Activated CD4-positive, alpha-beta T cell treated with anti-CD3 and anti-CD28 coated beads for 1 hour (primary cell): ENCODE measurements around the gene PC.
"Not testable (repeated sequence)": the region's sequence is repeated elsewhere in the genome, so short reads cannot be mapped to it uniquely, and the experiment has no call there.

Experiments
- DNase-seq: peaks from one replicate; pipeline ENCODE4 v3.0.0-alpha.2; 2020

PC gene

GRCh38 chr11:66958232-66958955 lies at the start of gene PC:
Gene PC (minus strand): TSS chr11:66958383. CDS start chr11:66872159, 86,224 bp downstream.
- peak; percentile 94 for DNase-seq

GRCh38 chr11:67007126-67007525 lies 48.9 kb upstream of the PC start:
- DNase-seq = no peak

- no peak for DNase-seq
Observed at GRCh38 chr11:67006029-67006884, 48.1 kb upstream of the PC start.

GRCh38 chr11:67005200-67005599 lies 47.0 kb upstream of the PC start:
- not testable (repeated sequence) for DNase-seq

- DNase-seq = no peak
Observed at GRCh38 chr11:67002921-67003411, 44.8 kb upstream of the PC start.

GRCh38 chr11:67002297-67002913 lies 44.2 kb upstream of the PC start:
- no peak for DNase-seq

- DNase-seq = no peak
Observed at GRCh38 chr11:67001332-67001731, 43.1 kb upstream of the PC start.

- no peak for DNase-seq
Observed at GRCh38 chr11:66999555-66999954, 41.4 kb upstream of the PC start.

- no peak for DNase-seq
Observed at GRCh38 chr11:66996609-66997273, 38.6 kb upstream of the PC start.

GRCh38 chr11:66992041-66992440 lies 33.9 kb upstream of the PC start:
- DNase-seq = no peak

- not testable (repeated sequence) for DNase-seq
Observed at GRCh38 chr11:66989360-66989759, 31.2 kb upstream of the PC start.

- DNase-seq = not testable (repeated sequence)
Observed at GRCh38 chr11:66988741-66989140, 30.6 kb upstream of the PC start.

- DNase-seq = no peak
Observed at GRCh38 chr11:66987924-66988637, 29.9 kb upstream of the PC start.

GRCh38 chr11:66987158-66987620 lies 29.0 kb upstream of the PC start:
- DNase-seq = no peak

- DNase-seq = no peak
Observed at GRCh38 chr11:66986178-66986545, 28.0 kb upstream of the PC start.

- no peak for DNase-seq
Observed at GRCh38 chr11:66985508-66986177, 27.5 kb upstream of the PC start.

- DNase-seq = no peak
Observed at GRCh38 chr11:66983275-66983924, 25.2 kb upstream of the PC start.

- no peak for DNase-seq
Observed at GRCh38 chr11:66981976-66982578, 23.9 kb upstream of the PC start.

GRCh38 chr11:66979336-66979980 lies 21.3 kb upstream of the PC start:
- no peak for DNase-seq

- no peak for DNase-seq
Observed at GRCh38 chr11:66978717-66979116, 20.5 kb upstream of the PC start.
